ENCODE measurements around the gene THTPA.
"Not testable (repeated sequence)": the region's sequence is repeated elsewhere in the genome, so short reads cannot be mapped to it uniquely, and the experiment has no call there.

The THTPA gene

GRCh38 chr14:23583761-23584526, 27.9 kb downstream of the THTPA start:
- not testable (repeated sequence) for DNase-seq (ENCODE audit: low spot score)

DNA sequence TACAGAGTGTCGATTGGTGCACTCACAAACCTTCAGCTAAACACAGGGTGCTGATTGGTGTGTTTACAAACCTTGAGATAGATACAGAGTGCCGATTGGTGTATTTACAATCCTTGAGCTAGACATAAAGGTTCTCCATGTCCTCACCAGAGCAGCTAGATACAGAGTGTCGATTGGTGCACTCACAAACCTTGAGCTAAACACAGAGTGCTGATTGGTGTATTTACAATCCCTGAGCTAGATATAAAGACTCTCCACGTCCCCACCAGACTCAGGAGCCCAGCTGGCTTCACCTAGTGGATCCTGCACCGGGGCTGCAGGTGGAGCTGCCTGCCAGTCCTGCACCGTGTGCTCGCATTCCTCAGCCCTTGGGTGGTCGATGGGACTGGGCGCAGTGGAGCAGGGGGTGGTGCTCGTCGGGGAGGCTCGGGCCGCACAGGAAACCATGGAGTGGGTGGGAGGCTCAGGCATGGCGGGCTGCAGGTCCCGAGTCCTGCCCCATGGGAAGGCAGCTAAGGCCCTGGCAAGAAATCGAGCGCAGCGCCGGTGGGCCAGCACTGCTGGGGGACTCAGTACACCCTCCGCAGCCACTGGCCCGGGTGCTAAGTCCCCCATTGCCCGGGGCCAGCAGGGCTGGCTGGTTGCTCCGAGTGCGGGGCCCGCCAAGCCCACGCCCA, 28.6 kb downstream of the THTPA start:
- DNase-seq (ENCODE audit: low spot score): not testable (repeated sequence)

GRCh38 chr14:23588884-23589598, 33.0 kb downstream of the THTPA start:
- peak; percentile 78 for DNase-seq (ENCODE audit: low spot score)

GRCh38 chr14:23589606-23590005, 33.5 kb downstream of the THTPA start:
- no peak for DNase-seq (ENCODE audit: low spot score)

GRCh38 chr14:23590198-23590597, 34.1 kb downstream of the THTPA start:
- no peak for DNase-seq (ENCODE audit: low spot score)

DNA sequence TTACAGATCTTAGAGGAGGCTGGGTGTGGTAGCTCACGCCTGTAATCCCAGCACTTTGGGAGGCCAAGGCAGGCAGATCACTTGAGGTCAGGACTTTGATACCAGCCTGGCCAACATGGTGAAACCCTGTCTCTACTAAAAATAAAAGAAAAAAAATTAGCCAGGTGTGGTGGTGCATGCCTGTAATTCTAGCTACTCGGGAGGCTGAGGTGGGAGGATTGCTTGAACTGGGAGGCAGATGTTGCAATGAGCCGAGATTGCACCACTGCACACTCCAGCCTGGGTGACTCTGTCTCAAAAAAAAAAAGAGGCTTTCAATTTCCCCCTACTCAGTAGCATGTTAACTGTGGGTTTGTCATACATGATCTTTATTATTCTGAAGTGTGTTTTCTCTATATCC, 38.1 kb downstream of the THTPA start:
- not testable (repeated sequence) for DNase-seq (ENCODE audit: low spot score)

- DNase-seq (ENCODE audit: low spot score): no peak
These were observed 44.2 kb downstream of the THTPA start for GRCh38 chr14:23600322-23600707.

DNA sequence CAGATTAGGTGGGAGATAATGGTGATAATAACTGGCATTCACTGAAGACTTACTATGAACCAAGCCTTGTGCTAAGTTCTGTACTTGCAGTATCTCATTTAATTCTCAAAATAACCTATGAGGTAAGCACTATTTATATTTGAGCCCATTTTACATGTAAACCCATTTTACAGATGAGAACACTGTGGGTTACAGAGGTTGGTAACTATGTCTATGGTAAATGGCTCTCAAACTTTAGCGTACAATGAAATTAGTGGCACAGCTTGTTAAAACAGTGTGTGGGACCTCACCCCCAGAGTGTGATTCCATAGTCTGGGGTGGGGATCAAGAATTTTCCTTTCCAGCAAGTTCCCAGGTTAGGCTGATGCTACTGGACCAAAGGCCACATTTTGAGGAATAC, 44.7 kb downstream of the THTPA start:
- DNase-seq (ENCODE audit: low spot score): no peak

DNA sequence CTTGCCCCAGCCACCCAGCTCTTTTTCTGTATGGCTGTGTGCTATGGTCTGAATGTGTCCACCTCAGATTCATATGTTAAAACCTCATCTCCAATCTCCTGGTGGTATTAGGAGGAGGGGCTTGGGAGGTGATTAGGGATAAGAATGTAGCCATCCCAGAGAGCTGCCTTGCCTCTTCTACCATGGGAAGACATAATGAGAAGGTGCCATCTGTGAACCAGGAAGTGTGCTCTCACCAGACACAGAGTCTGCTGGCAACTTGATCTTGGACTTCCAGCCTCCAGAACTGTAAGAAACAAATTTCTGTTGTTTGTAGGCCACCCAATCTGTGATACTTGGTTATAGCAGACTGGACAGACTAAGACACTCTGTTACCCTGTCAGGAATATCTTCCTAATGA, 45.4 kb downstream of the THTPA start:
- no peak for DNase-seq (ENCODE audit: low spot score)

DNA sequence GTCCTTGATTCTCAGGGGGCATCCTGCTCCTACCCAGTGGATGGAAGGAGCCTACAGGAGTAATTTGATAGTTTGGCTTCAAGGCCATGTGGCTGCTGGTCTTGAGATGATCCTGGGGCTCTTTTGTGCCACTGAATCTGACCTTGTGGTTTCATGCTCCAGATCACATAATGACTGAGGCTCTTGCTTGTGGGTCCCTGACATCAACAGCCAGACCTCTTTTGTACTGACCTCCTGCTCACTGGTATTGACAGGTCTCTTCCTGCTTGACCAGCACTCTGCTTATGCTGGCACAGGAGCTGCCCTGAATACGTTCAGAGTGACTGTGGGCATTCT, 45.7 kb downstream of the THTPA start:
- DNase-seq (ENCODE audit: low spot score): no peak

DNA sequence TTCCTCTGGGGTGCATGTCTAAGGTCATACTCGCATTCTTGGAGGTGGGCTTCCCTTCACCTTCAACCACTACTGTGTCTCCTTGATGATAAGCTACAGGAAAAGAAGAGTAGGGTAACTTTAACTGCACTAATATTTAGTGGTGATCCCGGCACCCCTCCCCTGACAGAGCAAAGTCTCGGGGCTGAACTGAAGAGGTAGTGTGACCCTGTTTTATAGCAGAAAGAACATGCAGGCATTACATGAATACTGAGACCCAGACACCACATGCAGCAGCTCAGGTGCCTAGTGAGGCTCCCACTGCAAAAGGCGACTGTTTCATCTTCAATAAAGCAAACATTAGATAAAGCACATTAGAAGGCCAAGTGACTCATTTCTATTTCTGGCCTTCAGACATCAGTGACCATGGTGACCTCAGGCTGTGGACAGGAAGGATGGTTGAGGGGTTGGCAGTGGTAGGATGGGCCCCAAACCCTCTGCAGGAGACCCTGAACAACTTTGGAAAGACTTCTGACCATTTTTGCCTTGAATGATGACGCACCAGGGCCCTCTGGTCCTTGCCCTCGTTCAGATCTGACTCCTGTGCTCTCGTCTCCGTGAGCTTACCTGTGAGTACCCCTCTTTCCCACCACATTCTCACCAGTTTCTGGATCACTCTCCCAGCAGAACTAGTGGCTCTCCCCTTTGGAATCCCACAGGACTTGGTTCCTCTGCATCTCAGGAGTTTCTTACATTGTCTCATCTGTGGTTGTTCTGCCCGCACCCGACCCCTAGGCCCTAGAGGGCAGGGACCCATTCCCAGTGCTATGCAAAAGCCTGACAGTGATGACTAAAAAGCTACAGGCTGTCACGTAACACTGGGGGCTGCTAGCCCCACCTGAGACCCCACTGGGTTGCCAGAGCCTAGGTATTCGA, 46.4 kb downstream of the THTPA start:
- DNase-seq (ENCODE audit: low spot score): no peak

DNA sequence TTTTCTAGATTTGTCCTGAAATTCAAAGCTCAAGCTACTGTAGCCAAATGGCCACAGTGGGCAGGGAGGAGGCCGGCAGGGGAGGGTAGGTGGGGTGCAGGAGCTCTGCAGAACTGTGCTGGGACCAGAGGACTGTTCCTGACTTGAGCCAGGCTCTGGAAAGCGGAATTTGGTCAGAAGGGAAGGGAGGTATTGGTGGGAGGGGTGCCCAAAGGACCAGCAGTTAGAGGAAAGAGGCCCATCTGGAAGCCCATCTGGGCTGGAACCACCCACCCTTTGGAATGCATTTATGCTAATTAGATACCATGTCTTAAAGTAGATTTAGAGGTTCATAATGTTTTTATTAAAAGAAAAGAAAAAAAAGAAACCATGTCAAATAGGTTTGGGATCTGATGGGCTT, 47.0 kb downstream of the THTPA start:
- no peak for DNase-seq (ENCODE audit: low spot score)

DNA sequence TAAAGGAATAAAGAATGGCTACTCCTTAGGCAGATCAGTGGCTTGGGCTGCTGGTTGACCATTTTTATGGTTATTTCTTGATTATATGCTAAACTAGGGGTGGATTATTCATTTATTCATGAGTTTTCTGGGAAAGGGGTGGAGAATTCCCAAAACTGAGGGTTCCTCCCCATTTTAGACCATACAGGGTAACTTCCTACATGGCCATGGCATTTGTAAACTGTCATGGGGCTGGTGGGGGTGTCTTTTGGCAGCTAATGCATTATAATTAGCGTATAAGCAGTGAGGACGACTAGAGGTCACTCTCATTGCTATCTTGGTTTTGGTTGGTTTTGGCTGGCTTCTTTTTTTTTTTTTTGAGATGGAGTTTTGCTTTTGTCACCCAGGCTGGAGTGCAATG, 48.1 kb downstream of the THTPA start:
- no peak for DNase-seq (ENCODE audit: low spot score)

DNA sequence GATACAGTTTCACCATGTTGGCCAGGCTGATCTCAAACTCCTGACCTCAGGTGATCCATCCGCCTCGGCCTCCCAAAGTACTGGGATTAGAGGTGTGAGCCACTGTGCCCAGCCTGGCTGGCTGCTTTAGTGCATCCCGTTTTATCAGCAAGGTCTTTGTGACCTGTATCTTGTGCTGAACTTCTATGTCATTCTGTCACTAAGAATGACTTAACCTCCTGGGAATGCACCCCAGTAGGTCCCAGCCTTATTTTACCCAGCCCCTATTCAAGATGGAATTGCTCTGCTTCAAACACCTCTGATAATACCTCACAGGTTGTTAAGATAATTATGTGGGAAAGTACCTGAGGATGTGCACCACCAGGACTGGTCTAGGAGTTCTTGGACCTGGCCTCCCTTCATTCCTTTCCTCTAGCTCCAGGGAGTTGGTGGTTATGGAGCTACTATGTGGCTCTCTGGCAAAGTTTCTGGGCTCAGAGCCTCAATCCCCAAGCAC, 48.7 kb downstream of the THTPA start:
- no peak for DNase-seq (ENCODE audit: low spot score)

DNA sequence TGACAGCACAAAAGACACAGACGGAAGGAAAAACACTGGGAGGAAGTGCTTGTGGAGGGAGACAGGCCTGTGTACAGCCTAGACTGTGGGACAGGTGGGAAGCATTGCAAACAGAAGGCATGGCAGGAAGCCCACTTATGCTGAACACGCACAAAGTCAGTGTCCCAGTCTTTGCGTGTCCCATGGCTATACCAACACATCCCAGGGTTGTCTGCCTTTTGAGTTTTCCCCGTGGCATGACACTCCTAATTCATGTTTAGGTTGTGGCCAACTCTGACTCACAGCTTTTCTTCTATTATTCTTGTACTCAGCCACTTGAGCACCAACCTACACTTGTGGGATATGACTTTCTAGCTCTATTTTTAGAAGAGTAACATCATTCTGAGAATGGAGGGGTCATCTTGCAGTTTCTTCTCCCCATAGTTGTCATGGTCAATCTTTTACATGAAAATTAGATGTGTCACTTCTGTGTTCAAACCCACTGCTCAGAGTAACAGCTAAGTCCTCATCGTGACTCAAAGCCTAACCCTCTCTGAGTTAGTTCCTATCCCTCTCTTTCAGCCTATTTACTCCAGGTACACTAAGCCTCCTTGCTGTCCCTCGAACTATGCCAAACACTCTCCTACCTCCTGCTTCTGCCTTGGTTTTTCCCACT, 50.0 kb downstream of the THTPA start:
- no peak for DNase-seq (ENCODE audit: low spot score)

DNA sequence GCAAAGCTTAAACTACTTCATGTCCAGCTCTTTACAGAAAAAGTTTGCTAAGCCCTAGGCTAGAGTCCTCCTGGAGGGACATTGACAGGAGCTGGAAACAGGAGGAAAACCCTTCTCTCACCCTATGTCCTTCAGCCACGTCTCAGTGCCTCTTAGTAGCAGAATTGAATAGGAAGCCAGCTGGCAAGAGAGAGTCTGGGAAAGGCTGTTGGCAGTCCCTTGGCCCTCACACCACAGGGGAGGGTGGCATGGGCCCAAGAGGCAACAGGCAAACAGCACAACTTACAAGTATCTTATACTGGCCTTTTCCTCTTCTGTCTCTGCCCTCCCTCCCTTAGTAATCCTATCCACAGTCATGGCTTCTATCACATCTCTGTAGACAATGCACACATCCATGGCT, 52.4 kb downstream of the THTPA start:
- DNase-seq (ENCODE audit: low spot score): no peak

- no peak for DNase-seq (ENCODE audit: low spot score)
These were observed 52.9 kb downstream of the THTPA start for GRCh38 chr14:23609001-23609400.

- not testable (repeated sequence) for DNase-seq (ENCODE audit: low spot score)
These were observed 53.5 kb downstream of the THTPA start for GRCh38 chr14:23609411-23610089.

Measured in putamen (tissue), 1 donor.